Activated T-cell treated with anti-CD3 and anti-CD28 coated beads for 4 hours (primary cell): ENCODE data around the gene SAA4.
"Not testable (repeated sequence)": the region's sequence is repeated elsewhere in the genome, so short reads cannot be mapped to it uniquely, and the experiment has no call there.

Source experiments
- DNase-seq: peaks from one replicate; pipeline ENCODE4 v3.0.0-alpha.2; 2020

The SAA4 gene

DNA sequence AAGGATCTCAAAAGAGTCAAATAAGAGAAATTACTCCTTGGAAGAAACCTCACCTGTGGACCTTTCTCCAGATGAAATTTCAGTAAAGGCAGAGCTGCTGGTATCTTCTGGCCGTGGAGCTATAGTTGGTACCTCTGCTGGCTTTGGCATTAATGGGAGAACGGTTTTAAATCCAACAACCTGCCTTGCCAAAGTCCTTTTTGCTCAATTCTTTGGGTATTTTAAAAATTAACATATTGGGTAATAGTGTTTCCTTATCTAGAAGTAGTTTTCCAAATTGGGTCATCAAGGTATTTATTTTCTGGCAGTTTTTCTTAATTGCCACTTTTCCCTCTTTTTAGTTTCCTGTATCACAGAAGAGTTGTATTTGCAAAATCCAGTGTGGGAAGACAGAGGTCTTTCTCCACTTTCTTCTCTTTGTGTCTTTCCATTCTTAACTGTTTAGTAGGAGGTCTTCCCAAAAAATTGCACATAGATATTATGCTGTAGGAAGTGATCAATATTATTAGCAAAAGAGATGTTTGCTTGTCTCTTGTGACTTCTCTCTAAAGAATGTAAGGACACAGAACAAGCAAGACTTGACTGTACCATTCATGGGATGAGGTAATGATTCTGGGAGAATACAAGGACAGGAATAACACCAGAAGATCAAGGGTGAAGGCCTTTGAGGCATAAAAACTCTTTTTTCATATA lies at the start of gene SAA4:
TSS of gene SAA4 (minus strand) at position 139 of the 693 bp plus-strand sequence. CDS start 876 bp downstream, outside the sequence.
- DNase-seq: no peak

- DNase-seq: no peak
Observed at GRCh38 chr11:18285841-18286240, 49.2 kb upstream of the SAA4 start.

GRCh38 chr11:18282626-18283025 lies 46.0 kb upstream of the SAA4 start:
- no peak for DNase-seq

DNA sequence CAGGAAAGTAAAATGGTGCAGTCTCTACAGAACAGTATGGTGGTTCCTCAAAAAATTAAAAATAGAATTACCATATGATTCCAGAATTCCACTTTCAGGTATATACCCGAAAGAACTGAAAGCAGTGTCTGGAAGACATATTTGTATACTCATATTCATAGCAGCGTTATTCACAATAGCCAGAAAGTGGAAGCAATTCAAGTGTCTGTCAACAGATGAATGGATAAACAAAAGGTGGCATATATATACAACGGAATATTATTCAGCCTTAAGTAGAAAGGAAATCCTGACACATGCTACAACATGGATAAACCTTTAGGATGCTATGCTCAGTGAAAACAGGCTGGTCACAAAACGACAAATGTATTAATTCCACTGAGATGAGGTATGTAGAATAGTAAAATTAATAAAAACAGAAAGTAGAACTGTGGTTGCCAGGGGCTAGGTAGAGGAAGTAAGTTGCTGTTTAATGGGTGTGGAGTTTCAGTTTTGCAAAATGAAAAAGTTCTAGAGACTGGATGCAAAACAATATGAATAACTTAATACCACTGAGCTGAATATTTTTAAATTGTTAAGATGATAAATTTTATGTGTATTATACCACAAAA lies 43.9 kb upstream of the SAA4 start:
- no peak for DNase-seq

GRCh38 chr11:18277565-18278271 lies 41.1 kb upstream of the SAA4 start:
- DNase-seq: no peak

DNA sequence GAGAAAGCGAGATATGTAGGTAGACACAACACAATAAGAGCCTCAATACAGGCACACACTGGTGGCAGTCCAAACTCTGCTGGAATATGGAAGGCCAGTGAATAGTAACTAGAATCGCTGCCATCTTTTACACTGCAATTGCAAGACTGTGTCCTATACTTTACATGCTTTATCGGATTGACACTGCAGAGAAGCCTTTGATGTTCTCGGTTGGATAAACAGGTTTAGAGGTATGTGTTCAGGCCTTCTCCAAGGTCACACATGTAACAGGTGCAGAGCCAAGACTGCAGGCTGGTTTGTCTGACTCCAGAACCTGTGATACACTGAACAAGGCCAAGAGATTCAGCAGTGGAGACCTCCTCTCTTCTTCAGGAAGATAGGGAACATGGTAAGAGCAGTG lies 34.6 kb upstream of the SAA4 start:
- no peak for DNase-seq

DNA sequence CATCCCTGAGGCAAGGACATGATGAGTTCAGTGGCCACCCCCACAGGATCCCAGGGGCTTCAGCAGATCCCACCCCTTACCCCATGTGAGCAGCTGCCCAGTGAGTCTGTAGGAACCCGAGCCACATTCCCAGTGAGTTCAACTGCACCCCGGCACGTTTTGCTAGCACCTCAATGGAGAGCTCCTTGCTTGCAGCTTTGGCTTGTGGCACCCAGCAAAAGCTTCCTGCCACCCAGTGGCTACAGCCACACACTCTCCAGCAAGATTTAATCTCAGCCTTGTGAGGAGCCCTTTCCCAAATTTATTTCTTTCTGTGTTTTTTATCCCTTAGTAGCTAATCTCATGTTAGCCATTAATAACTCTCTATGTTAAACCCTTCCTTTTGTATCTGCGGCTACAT lies 33.5 kb upstream of the SAA4 start:
- no peak for DNase-seq

DNA sequence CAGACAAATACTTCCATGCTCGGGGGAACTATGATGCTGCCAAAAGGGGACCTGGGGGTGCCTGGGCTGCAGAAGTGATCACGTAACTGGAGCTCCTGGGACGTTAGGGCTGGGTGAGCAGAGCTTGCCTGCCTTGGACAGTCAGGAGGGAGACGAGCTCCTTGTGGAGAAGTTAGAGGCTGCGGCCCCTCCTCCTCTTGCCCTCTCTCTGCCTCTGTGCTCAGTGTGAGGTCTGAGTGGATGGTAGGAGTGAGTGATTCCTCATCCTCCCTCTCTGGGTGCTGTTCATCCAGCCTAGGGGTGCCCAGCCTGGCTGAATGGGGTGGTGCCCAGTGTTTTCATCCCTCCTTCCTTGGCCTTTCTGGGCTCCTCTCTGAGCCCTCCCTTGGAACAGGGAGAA lies 32.6 kb upstream of the SAA4 start:
- not testable (repeated sequence) for DNase-seq

DNA sequence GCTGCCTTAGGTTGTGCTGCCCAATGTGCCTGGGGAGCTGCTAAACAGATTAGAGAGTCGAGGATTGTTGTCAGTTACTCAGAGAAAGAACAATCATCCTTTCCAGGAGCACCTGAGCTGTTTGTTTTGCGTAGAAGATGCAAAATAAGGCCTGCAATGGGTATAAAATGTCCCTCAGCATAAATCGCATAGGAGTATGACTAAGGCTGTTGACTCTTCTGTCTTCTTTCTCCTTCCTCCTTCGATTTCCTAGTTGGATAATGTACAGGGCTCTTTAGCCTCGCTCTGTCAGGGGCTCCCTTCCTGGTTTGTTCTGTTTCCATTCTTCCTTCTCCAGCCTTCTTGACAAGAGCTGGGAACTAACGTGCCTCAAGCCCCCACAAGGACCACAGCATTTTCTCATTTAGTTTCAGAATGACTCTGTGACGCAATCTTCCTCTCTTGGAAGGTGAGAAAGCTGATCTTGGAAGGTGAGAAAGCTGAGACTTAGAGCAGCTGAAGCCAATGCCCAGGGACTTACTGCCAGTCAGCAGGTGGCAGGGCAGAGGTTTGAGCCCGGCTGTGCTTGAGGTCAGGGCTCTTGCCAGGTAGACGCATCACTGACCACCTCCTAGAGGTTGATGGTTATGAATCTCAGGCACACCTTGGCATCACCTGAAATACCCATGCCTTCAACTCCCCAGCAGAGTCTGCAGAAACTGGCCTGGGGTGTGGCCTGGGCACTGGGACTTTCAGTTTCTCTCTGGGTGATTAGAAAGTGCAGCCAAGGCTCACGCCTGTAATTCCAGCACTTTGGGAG lies 30.9 kb upstream of the SAA4 start:
- not testable (repeated sequence) for DNase-seq

GRCh38 chr11:18265949-18266348 lies 29.3 kb upstream of the SAA4 start, which contains the start of gene SAA1:
TSS of gene SAA1 (plus strand) at chr11:18266264. CDS start at chr11:18266888, 624 bp downstream.
- DNase-seq: no peak

GRCh38 chr11:18264677-18265555 lies 28.3 kb upstream of the SAA4 start:
- DNase-seq: no peak

DNA sequence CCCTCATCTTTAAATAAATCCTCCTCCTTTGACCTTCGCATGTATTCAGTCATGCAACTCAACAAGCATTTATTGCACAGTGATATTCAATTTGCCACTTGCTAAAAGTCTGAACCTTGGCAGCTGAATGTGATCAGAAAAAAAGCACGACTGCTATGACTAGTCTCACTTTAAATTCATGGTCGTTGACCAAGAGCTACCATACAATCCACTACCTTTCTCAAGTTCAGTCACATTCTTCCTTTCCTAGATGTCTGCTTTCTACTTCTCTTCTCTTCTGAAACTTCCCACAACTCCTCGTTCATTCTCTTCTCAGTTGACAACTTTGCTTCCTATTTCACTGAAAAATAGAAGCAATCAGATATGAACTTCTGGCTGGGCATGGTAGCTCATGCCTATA lies 27.4 kb upstream of the SAA4 start:
- DNase-seq: no peak

GRCh38 chr11:18262681-18263350 lies 26.2 kb upstream of the SAA4 start:
- not testable (repeated sequence) for DNase-seq

GRCh38 chr11:18261721-18262120 lies 25.1 kb upstream of the SAA4 start:
- DNase-seq: no peak

GRCh38 chr11:18259259-18259658 lies 22.7 kb upstream of the SAA4 start:
- no peak for DNase-seq

GRCh38 chr11:18254781-18255361 lies 18.3 kb upstream of the SAA4 start:
- DNase-seq: no peak

GRCh38 chr11:18253778-18254338 lies 17.3 kb upstream of the SAA4 start:
- no peak for DNase-seq

DNA sequence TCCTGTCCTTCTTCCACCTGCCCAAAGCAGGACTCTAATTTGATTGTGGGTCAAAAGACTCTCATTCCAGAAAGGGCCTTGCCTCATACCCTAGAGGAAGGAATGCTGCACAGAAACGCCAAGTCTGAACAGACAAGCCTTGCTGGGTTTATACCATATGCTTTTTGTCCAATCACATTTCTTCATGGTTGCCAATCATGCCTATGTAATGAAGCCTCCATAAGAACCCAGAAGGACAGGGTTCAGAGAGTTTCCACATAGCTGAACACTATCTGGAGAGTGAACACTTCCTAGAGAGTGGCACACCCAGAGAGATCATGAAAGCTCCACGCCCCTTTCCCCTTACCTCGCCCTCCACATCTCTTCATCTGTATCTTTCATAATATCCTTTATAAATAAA lies 16.6 kb upstream of the SAA4 start:
- no peak for DNase-seq

- DNase-seq: no peak
Observed at GRCh38 chr11:18248561-18248960, 12.0 kb upstream of the SAA4 start, which contains the start of gene SAA2. TSS of gene SAA2 (minus strand) at chr11:18248668. CDS start at chr11:18248011, 657 bp downstream.

DNA sequence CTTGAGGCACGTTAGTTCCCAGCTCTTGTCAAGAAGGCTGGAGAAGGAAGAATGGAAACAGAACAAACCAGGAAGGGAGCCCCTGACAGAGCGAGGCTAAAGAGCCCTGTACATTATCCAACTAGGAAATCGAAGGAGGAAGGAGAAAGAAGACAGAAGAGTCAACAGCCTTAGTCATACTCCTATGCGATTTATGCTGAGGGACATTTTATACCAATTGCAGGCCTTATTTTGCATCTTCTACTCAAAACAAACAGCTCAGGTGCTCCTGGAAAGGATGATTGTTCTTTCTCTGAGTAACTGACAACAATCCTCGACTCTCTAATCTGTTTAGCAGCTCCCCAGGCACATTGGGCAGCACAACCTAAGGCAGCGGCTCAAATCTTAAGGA lies 10.6 kb upstream of the SAA4 start:
- DNase-seq: not testable (repeated sequence)
